Measurements from ENCODE around the gene MAFF.
A peak's percentile ranks its signal among the peaks of the same experiment; 100 is the strongest.

Gene MAFF

DNA sequence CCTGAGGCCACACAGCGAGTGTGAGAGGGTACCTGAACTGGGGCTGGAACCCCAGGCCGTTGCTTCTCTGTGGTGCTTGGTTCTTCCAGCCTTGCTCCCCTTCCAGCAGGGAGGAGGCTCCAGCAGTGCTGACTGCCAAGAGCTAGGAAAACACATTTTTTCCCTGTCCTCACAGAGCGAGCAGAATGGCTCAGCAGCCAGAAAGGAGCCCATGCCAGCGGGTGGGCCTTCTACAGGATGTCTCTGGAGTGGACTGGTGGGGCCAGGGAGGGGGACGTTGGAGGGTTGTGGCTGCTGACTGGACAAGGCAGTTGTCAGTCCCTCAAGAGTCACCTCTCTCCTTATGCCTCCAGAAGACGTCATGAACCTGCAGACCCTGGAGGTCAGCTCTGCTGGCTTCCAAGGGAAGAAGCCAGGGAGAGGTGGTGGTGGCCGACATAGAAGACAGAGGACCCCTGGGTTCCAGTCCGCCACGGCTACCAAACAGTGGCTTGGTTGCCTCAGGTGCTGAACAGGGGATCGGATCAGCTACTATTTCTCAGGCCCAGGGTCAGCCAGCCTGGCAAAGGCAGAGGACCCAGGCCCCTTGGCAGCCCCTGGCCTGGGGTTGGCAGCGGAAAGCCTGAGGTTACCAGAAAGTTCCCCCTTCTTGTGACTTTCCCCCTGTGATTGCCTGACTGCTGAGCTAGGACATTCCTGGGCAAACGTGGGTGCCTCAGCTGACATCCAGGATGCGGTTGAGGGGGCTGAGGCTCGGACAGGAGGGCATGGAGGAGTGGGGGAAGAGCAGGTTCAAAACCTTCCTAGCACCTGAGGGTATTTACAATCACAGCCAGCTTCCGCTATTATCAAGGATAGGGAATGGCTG is 3.7 kb downstream of the MAFF start:
- DNase-seq: no peak

DNA sequence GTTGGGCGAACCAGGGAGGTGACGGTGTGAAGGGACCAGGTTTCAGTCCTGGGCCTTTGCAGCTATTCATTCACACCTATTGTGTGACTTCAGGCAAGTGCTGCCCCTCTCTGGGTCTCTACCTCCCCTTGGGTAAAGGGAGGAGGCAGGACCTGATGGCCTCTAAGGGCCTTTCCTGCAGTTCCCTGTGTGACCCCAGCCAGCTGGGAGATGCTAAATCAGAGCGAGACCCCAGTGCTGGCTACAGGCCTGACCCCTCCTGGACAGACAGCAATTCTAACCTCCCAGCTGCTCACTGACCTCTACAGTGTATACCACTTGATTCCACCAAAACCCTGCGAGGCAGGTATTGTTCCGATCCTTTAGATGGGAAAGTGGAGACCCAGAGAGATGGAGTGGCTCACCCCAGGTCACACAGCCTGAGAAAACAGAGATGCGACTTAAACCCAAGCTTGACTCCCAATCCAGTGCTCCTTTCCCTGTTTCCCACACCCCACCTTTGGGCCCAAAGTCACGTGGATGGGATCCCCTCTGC is 6.2 kb downstream of the MAFF start:
- DNase-seq: no peak

DNA sequence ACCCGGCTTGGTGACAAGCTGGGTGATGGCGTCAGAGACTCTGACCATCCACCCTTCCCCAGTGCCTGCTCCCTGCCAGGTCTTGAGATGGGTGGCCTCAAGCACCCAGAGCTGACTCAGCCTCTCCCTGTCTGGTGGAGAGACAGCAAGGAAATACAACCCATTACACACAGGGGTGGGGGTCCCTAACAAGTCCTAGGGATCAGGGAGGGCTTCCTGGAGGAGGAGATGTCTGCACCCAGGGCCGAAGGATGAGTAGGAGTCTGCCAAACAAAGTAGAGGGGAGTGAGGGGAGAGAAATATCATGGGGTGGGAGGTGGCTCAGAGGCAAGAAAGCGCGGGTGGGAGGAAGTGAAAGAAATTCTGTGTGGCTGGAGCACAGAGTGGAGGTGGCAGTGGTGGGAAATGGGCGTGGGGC is 6.8 kb downstream of the MAFF start:
- DNase-seq: no peak

DNA sequence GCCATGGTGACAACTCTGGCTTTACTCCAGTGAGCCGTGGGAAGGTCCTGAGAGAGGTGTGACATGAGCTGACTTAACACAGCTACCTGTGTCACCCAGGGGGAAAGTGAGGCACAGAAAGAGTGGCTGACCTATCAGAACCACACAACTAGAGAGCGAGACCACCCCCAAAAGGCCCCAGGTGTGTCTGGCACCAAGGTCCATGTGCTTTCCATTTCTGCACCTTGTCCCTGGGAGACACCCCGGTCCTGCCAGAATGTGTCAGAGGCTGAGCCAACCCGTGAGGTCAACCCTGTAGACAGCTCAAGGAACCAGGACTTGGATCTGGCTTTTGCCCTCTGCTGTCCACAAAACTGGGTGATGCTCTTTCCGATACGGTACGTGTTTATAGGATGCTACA is 9.8 kb downstream of the MAFF start:
- no peak for DNase-seq

- DNase-seq: no peak
Measured at GRCh38 chr22:38212442-38212841, 10.6 kb downstream of the MAFF start.

DNA sequence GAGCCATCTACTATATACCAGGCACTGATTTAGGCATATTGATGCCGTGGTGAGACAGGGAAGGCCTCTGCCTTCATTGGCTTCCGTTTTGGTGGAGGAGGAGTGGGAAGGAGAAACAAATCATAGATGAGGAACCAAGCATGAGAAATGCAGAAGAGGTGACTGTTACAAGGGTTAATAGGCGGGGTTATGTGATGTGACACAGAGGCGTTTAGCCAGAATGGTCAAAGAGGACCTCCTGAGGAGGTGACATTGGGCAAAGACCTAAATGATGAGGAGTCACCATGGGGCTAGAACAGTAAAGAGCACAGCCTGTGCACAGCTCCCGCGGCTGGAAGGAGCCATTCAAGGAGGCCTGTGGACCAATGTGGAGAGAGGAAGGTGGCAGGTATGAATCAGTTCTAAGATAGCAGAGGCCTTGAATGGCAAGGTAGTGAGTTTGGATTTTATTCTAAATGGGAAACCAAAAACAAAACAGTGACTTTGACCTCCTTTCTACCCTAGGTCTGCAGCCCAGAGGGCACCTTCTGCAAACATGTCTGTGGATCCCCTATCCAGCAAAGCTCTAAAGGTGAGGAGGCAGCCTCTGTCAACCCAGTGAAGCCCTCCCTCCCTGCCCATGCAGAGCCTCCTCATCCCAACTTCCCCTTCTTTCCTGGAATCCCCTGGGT is 11.7 kb downstream of the MAFF start:
- DNase-seq: no peak

GRCh38 chr22:38213990-38214301 is 12.2 kb downstream of the MAFF start:
- DNase-seq: no peak

DNA sequence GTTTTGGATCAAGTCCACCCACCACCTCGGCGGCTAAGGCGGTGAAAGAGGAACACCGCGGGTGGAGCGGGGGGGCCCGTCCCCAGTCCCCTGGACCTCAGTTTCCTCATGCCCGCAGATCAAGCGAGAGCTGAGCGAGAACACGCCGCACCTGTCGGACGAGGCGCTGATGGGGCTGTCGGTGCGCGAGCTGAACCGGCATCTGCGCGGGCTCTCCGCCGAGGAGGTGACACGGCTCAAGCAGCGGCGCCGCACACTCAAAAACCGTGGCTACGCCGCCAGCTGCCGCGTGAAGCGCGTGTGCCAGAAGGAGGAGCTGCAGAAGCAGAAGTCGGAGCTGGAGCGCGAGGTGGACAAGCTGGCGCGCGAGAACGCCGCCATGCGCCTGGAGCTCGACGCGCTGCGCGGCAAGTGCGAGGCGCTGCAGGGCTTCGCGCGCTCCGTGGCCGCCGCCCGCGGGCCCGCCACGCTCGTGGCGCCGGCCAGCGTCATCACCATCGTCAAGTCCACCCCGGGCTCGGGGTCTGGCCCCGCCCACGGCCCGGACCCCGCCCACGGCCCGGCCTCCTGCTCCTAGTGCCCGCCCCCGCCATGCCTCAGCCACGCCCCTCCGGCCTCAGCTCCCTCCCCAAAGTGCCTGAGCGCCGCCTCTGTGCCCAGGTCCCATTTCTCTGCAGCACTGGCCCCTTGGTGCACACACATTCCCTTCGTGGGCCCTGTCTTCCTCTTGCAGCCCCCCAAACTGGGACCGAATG is 12.7 kb downstream of the MAFF start:
- peak; percentile 70 for DNase-seq

- DNase-seq: no peak
Measured at GRCh38 chr22:38215156-38216038, 13.6 kb downstream of the MAFF start.

DNA sequence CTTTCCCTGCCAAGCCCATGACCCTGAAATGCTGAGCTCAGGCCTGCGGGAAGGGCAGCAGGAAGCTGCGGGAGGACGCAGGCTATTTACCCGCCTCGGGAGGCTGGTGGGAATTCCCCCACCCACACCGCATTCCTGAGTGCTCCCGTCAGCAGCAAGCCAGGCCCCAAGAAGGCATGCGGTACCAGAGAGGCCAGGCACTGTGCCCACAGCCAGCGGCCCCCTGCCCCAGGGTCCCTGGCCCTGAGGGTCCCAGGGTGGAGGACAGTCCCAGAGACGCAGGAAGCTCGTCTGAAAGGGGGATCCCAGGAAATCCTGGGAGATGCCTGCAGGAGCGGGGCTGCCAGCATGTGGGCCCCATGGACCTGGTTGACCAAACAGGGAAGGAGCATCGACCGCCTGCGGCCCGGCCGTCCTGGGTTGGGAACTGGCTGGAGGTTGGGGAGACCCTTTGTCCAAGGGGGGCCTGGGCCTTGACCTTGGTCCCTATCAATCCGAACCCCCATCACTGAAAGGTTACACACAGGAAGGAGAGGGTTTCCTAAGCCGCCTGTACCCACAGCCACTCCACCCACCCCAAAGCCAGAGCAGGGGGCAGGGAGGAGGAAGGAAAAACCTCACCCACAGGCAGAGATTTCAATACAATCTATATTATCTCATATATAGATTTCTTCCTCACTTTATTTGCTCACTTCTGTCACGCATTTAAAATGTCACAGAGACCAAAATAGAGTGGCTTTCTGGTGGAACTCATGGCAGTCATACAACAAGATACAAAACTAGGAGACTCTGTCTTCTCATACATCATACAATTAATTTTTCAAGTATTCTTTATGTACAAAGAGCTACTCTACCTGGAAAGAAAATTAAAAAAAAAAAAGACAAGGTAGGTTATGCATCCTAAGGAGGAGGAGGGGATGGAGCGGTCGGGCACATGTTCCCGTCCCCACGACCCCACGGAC is 17.1 kb downstream of the MAFF start:
- peak; percentile 67 for DNase-seq

DNA sequence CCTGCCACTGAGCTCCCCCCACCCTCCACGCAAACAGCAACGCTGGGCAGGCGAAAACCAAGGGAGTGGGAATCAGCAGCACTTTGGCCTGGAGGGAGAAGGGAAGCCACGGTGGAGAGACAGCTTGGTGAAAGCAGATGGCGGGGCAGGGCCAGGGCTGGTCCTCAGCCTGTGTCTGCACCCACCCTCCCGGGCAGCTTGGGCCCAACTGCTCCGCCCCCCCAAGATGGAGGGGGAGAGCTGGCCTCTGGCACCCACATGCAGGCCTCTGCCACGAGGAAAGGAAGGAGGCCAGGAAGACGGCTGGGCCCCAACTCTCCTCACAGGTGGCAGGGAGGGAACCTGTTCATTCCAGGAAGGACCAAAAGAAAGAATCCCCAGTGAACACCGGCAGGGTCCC is 17.8 kb downstream of the MAFF start:
- DNase-seq: no peak

- DNase-seq: no peak
Measured at GRCh38 chr22:38220163-38220562, 18.4 kb downstream of the MAFF start.

DNA sequence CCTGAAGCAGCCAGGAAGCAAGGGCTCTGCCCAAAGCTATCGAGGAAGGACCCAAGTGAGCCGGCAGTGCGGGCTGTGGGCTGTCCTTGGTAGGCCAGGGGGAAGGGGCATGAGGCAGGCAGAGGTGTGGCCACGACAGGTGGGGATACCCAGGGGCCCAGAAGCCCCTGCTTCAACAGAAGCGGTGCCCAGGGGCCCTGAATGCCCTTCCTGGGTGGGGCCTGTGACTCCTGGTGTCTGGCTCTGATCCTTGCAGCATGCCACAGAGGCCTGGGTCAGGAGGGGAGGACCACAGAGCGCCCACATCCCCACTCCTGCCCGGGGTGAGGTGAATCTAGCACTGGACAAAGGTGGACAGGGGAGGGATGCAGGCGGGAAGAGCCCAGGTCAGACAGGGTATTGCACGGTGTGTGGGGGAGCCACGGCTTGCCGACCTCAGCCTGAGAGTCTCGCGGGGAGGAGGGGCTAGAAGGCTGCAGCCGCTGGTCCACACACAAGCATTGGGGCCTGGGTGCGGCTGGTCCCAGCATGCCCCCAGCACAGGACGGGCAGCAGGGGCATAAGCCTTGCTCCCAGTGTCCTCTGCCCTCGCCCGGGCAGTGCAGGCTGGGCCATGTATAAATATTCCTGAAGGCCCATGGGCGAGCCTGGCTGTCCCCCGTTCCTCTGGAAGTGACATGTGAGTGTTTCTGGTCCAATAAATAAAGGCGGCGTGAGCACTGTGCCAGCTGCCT is 19.0 kb downstream of the MAFF start:
- no peak for DNase-seq

GRCh38 chr22:38221407-38221806 is 19.6 kb downstream of the MAFF start:
- DNase-seq: no peak

- DNase-seq: no peak
Measured at GRCh38 chr22:38221908-38222796, 20.4 kb downstream of the MAFF start.

GRCh38 chr22:38222797-38223119 is 21.0 kb downstream of the MAFF start:
- DNase-seq: no peak

GRCh38 chr22:38223289-38223960 is 21.6 kb downstream of the MAFF start:
- no peak for DNase-seq

GRCh38 chr22:38226853-38227649 is 25.3 kb downstream of the MAFF start:
- no peak for DNase-seq

Data from activated naive CD4-positive, alpha-beta T cell treated with Interleukin-2 at 50 U/mL for 16 hours (primary cell).